A549 (cell line): ENCODE results near the gene DAZAP1. TPM values are rescaled to one million over a fixed set of nuclear protein-coding genes. Genes with fewer than 3 reads are reported as not detected.

ENCODE experiments used
- ATAC-seq, 2 experiments: fragments of 200-7000 bp in 1 of 2; fragments of >200 bp in 1 of 2; cut with Nextera tagmentation in 1 of 2; cut with Tn5 transposase in 1 of 2; 3 replicates each; pipeline versions ENCODE4 v1.8.0 to v1.9.1; 2018 to 2020; ENCODE audit warnings: mild to moderate bottlenecking in 1 of 2, moderate library complexity in 1 of 2
- CTCF ChIA-PET: fragments of 300-600 bp; sonication (Branson Sonifier 250); formaldehyde crosslinking; extraction: SDS; loops from one replicate; lab custom pipeline; 2021; ENCODE audit warnings: antibody characterized with exemption, inconsistent platforms; lab: Yijun Ruan, JAX
- POLR2A ChIA-PET: fragments of 350-600 bp; formaldehyde crosslinking; extraction: SDS; loops from one replicate; lab custom pipeline; 2021; ENCODE audit warnings: antibody characterized with exemption, inconsistent platforms; lab: Yijun Ruan, JAX
- DNase-seq, 2 experiments: peaks; one replicate each; pipeline versions ENCODE4 v3.0.0 to v3.0.0-alpha.2; 2011 to 2016; ENCODE audit warnings: low read depth in 1 of 2, low spot score in 1 of 2
- FAIRE-seq: peaks from 2 replicates; lab custom pipeline; 2011; peaks lifted over from hg19 to GRCh38; lab: Jason Lieb, UNC
- H3K27ac ChIP-seq, 2 experiments: fragments of >200 bp; sonication (Bioruptor Twin); formaldehyde crosslinking; 3 replicates each; pipeline ENCODE4 v1.5.1; 2016 to 2017
- H3K4me1 ChIP-seq: fragments of >200 bp; sonication (Bioruptor Twin); formaldehyde crosslinking; 3 replicates; pipeline ENCODE4 v1.6.1; 2016
- H3K4me2 ChIP-seq: fragments of >200 bp; sonication (Bioruptor Twin); formaldehyde crosslinking; 3 replicates; pipeline ENCODE4 v1.6.1; 2016
- H3K4me3 ChIP-seq: fragments of >200 bp; sonication (Bioruptor Twin); formaldehyde crosslinking; 3 replicates; pipeline ENCODE4 v1.5.1; 2016
- H3K9me3 ChIP-seq: fragments of >200 bp; sonication (Bioruptor Twin); formaldehyde crosslinking; 3 replicates; pipeline ENCODE4 v1.6.1; 2016
- ATOH8 ChIP-seq: fragments of 250-450 bp; sonication (Bioruptor Pico); IDR thresholded peaks from 2 replicates; pipeline ENCODE4 v1.5.0; 2020; ENCODE audit warnings: low read depth, mild to moderate bottlenecking, moderate library complexity
- BHLHE40 ChIP-seq: IDR thresholded peaks from 2 replicates; pipeline ENCODE4 v1.6.1; 2012; ENCODE audit warnings: low read depth, low read length, inconsistent platforms
- CBX2 ChIP-seq: fragments of 200-600 bp; sonication (generic); IDR thresholded peaks from 2 replicates; pipeline ENCODE4 v1.6.1; 2016; ENCODE audit warnings: low read depth, mild to moderate bottlenecking, borderline replicate concordance
- CBX8 ChIP-seq: fragments of 200-600 bp; sonication (generic); IDR thresholded peaks from 2 replicates; pipeline ENCODE4 v1.6.1; 2016
- CTCF ChIP-seq: fragments of >200 bp; sonication (Bioruptor Twin); formaldehyde crosslinking; IDR thresholded peaks from 3 replicates; pipeline ENCODE4 v1.5.1; 2016
- EHF ChIP-seq: fragments of 250-450 bp; sonication (Bioruptor Pico); IDR thresholded peaks from 2 replicates; pipeline ENCODE4 v1.5.0; 2020; ENCODE audit warnings: mild to moderate bottlenecking
- ESRRA ChIP-seq: fragments of 150-350 bp; IDR thresholded peaks from 2 replicates; pipeline ENCODE4 v1.6.1; 2014; ENCODE audit warnings: mild to moderate bottlenecking, low read length, borderline replicate concordance
- FOSB ChIP-seq: fragments of 250-450 bp; sonication (Bioruptor Pico); IDR thresholded peaks from 2 replicates; pipeline ENCODE4 v1.5.0; 2020; ENCODE audit warnings: mild to moderate bottlenecking, moderate library complexity
- FOSL2 ChIP-seq, 2 experiments: fragments of 450-650 bp in 1 of 2; fragments of >200 bp in 1 of 2; sonication (Bioruptor Twin) in 1 of 2; formaldehyde crosslinking; IDR thresholded peaks; 2 replicates each; pipeline versions ENCODE4 v1.5.0 to v1.6.1; 2016 to 2020; ENCODE audit warnings: mild to moderate bottlenecking in 1 of 2, moderate library complexity in 1 of 2
- HEYL ChIP-seq: fragments of 250-450 bp; sonication (Bioruptor Pico); IDR thresholded peaks from 2 replicates; pipeline ENCODE4 v1.8.0; 2021; ENCODE audit warnings: mild to moderate bottlenecking, moderate library complexity
- HOXA7 ChIP-seq: fragments of 250-450 bp; sonication (Bioruptor Pico); IDR thresholded peaks from 2 replicates; pipeline ENCODE4 v1.5.0; 2020; ENCODE audit warnings: mild to moderate bottlenecking, moderate library complexity
- MAX ChIP-seq: IDR thresholded peaks from 2 replicates; pipeline ENCODE4 v1.6.1; 2012
- MAZ ChIP-seq: fragments of 150-350 bp; IDR thresholded peaks from 2 replicates; pipeline ENCODE4 v1.6.1; 2014; ENCODE audit warnings: antibody characterized with exemption, low read depth, low read length, borderline replicate concordance
- NPAS2 ChIP-seq: fragments of 250-450 bp; sonication (Bioruptor Pico); IDR thresholded peaks from 2 replicates; pipeline ENCODE4 v1.8.0; 2022; ENCODE audit warnings: mild to moderate bottlenecking, moderate library complexity, borderline replicate concordance
- POLR2AphosphoS2 ChIP-seq: conservative IDR thresholded peaks from 2 replicates; pipeline ENCODE4 v1.6.1; 2012; ENCODE audit warnings: low read length, improper control_type of control experiment, inconsistent platforms
- RARB ChIP-seq: fragments of 250-450 bp; sonication (Bioruptor Pico); IDR thresholded peaks from 2 replicates; pipeline ENCODE4 v1.8.0; 2021; ENCODE audit warnings: mild to moderate bottlenecking, moderate library complexity
- SMC3 ChIP-seq: fragments of >200 bp; sonication (Bioruptor Twin); formaldehyde crosslinking; IDR thresholded peaks from 3 replicates; pipeline ENCODE4 v1.6.1; 2018; ENCODE audit warnings: inconsistent platforms
- SREBF2 ChIP-seq: fragments of 450-650 bp; IDR thresholded peaks from 2 replicates; pipeline ENCODE4 v1.6.1; 2014; ENCODE audit warnings: mild to moderate bottlenecking, moderate library complexity
- TFCP2L1 ChIP-seq: fragments of 250-450 bp; sonication (Bioruptor Pico); IDR thresholded peaks from 2 replicates; pipeline ENCODE4 v1.5.0; 2021; ENCODE audit warnings: mild to moderate bottlenecking
- TP53 ChIP-seq: fragments of 250-450 bp; sonication (Bioruptor Pico); IDR thresholded peaks from 2 replicates; pipeline ENCODE4 v1.5.0; 2021; ENCODE audit warnings: mild to moderate bottlenecking, moderate library complexity
- ZNF302 ChIP-seq: fragments of 250-450 bp; sonication (Bioruptor Pico); IDR thresholded peaks from 2 replicates; pipeline ENCODE4 v1.9.0; 2021; ENCODE audit warnings: inconsistent platforms, mild to moderate bottlenecking, moderate library complexity
- ZSCAN20 ChIP-seq: fragments of 250-450 bp; sonication (Bioruptor Pico); IDR thresholded peaks from 2 replicates; pipeline ENCODE4 v1.8.0; 2022; ENCODE audit warnings: mild to moderate bottlenecking, moderate library complexity
- WGBS: methylation state at CpG from one replicate; pipeline ENCODE4 v1.1.6; 2017; ENCODE audit errors: missing lambda C conversion rate; 5-methylcytosine and 5-hydroxymethylcytosine counted together
- polyA plus RNA-seq, 4 experiments: library from polyadenylated mRNA; depleted of rRNA in 3 of 4; stranded (reverse); fragments of >200 nt; fragmentation: RNase III in 1 of 4; extraction: RNeasy Plus Mini Kit Qiagen cat#74134 plus additional on column Dnase treatment in 1 of 4; gene quantifications; 2 replicates in 3 of 4; 3 replicates in 1 of 4; pipeline ENCODE4 v1.2.3, GENCODE V29; 2011 to 2017
- TF ChIP-seq, protein P1 (sequence below): fragments of 250-450 bp; sonication (Bioruptor Pico); IDR thresholded peaks from 2 replicates; pipeline ENCODE4 v1.5.0; 2021; ENCODE audit warnings: mild to moderate bottlenecking, moderate library complexity, borderline replicate concordance

Gene DAZAP1
- polyA plus RNA-seq, 2 of the 4 experiments (the other 2 are of a cell fraction), result 58.9 to 86.3 TPM

- peaks cover 10% of the 10 kb centered on the region; the same call in 2 of the 3 replicates for H3K4me1 ChIP-seq
- no peak for DNase-seq
- no peak overlapping the region for H3K4me2 ChIP-seq
- H3K27ac ChIP-seq, result no peak overlapping the region
- no peak for FAIRE-seq
- no peaks in the 10 kb centered on the region for H3K9me3 ChIP-seq
- no peak for ATAC-seq
- WGBS, result 75% methylated on average over 23 of the region's 43 CpGs
- no peak overlapping the region for H3K4me3 ChIP-seq
- POLR2A ChIA-PET, result interaction anchor here (0.8 kb wide), 1 partner anchor 35 kb away, joined by 4 read pairs; the partner anchor contains the start of gene REEP6
- TF ChIP-seq, protein P1, sequence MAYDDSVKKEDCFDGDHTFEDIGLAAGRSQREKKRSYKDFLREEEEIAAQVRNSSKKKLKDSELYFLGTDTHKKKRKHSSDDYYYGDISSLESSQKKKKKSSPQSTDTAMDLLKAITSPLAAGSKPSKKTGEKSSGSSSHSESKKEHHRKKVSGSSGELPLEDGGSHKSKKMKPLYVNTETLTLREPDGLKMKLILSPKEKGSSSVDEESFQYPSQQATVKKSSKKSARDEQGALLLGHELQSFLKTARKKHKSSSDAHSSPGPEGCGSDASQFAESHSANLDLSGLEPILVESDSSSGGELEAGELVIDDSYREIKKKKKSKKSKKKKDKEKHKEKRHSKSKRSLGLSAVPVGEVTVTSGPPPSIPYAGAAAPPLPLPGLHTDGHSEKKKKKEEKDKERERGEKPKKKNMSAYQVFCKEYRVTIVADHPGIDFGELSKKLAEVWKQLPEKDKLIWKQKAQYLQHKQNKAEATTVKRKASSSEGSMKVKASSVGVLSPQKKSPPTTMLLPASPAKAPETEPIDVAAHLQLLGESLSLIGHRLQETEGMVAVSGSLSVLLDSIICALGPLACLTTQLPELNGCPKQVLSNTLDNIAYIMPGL (CRISPR knock-in tag), result no peak
- no peak for TF ChIP-seq ESRRA
- TF ChIP-seq HOXA7 (CRISPR knock-in tag), result no peak
- no peak for TF ChIP-seq MAZ
- no peak for TF ChIP-seq ZSCAN20 (CRISPR knock-in tag)
- TF ChIP-seq TP53, result no peak
- TF ChIP-seq ZNF302 (CRISPR knock-in tag), result no peak
- TF ChIP-seq FOSL2 (IDR thresholded peaks at IDR 0.05), result no peak
- no peak for TF ChIP-seq FOSL2 (CRISPR knock-in tag; IDR thresholded peaks at IDR 0.05)
- no peak for TF ChIP-seq SREBF2
- no peak for TF ChIP-seq CBX8
- no peak for TF ChIP-seq POLR2AphosphoS2
- TF ChIP-seq BHLHE40, result no peak
- no peak for TF ChIP-seq NPAS2 (CRISPR knock-in tag)
- TF ChIP-seq CBX2, result no peak
- no peak for TF ChIP-seq TFCP2L1
- CTCF ChIA-PET, result interaction anchor here (1.2 to 4.4 kb wide), 4 partner anchors 10 to 45 kb away, joined by 3 to 34 read pairs (median 8); no protein-coding TSS in a partner anchor
Measured at GRCh38 chr19:1456121-1456900, 48.9 kb downstream of the DAZAP1 start.

GRCh38 chr19:1457031-1457739 is 49.8 kb downstream of the DAZAP1 start:
- 92% methylated on average over 36 of the region's 48 CpGs for WGBS
- H3K9me3 ChIP-seq, result no peaks in the 10 kb centered on the region
- no peak for FAIRE-seq
- no peak overlapping the region for H3K4me2 ChIP-seq
- CTCF ChIA-PET, result interaction anchor here (1.9 to 2.7 kb wide), 3 partner anchors 9 to 12 kb away, joined by 6 to 14 read pairs (median 11); no protein-coding TSS in a partner anchor
- ATAC-seq, result no peak
- TF ChIP-seq CTCF, result no peak
- TF ChIP-seq ATOH8 (CRISPR knock-in tag), result no peak
- TF ChIP-seq SMC3, result no peak
- no peak for TF ChIP-seq BHLHE40
- no peak for TF ChIP-seq RARB
- TF ChIP-seq EHF, result no peak
- TF ChIP-seq FOSB (CRISPR knock-in tag), result no peak
- no peak for TF ChIP-seq MAX
- TF ChIP-seq HEYL, result no peak
- no peak for TF ChIP-seq NPAS2 (CRISPR knock-in tag)
- TF ChIP-seq, all 56 proteins: peak for 0
- POLR2A ChIA-PET, result no interaction called here
- no peak for DNase-seq
- Histone ChIP-seq H3K4me3 (no peak overlapping the region), H3K27ac (no peak overlapping the region), H3K4me1 (peaks cover 10% of the 10 kb centered on the region; the same call in 2 of the 3 replicates)
